CD14-positive monocyte (primary cell): Measurements from ENCODE around the gene SLC25A51. TPM values are rescaled to one million over a fixed set of nuclear protein-coding genes. Genes with fewer than 3 reads are reported as not detected.
A peak's percentile ranks its signal among the peaks of the same experiment; 100 is the strongest.

ENCODE experiments used
- DNase-seq, 3 donors: peaks; one replicate each; pipeline ENCODE4 v3.0.0-alpha.2; 2011 to 2022
- H2AFZ ChIP-seq: 2 replicates; pipeline ENCODE4 v1.6.0; 2012; ENCODE audit warnings: mild to moderate bottlenecking, low read depth, low read length, inconsistent platforms; ENCODE audit not compliant: insufficient read depth, poor library complexity, severe bottlenecking
- H3K27ac ChIP-seq, 2 donors: 1 replicate in 1 of 2; 2 replicates in 1 of 2; pipeline ENCODE4 v1.5.1; 2012 to 2013; ENCODE audit warnings: low read length in 2 of 2, control low read depth in 1 of 2, inconsistent platforms in 1 of 2, low read depth in 1 of 2, mild to moderate bottlenecking in 1 of 2
- H3K27me3 ChIP-seq, 2 donors: one replicate each; pipeline versions ENCODE4 v1.6.0 to v1.6.1; 2011 to 2013; ENCODE audit warnings: low read length in 2 of 2; ENCODE audit not compliant: control insufficient read depth in 2 of 2, insufficient read depth in 2 of 2
- H3K36me3 ChIP-seq, 2 donors: replicated peaks in 1 of 2; 1 replicate in 1 of 2; 2 replicates in 1 of 2; pipeline versions ENCODE4 v1.5.1 to v1.6.1; 2012 to 2013; ENCODE audit warnings: low read length in 2 of 2, control low read depth in 1 of 2, inconsistent platforms in 1 of 2, mild to moderate bottlenecking in 1 of 2; ENCODE audit not compliant: insufficient read depth in 2 of 2, control insufficient read depth in 1 of 2
- H3K4me1 ChIP-seq, 2 donors: 1 replicate in 1 of 2; 2 replicates in 1 of 2; pipeline versions ENCODE4 v1.5.1 to v1.6.1; 2012 to 2013; ENCODE audit warnings: low read length in 2 of 2, control low read depth in 1 of 2, inconsistent platforms in 1 of 2, mild to moderate bottlenecking in 1 of 2, moderate library complexity in 1 of 2; ENCODE audit not compliant: insufficient read depth in 2 of 2, control insufficient read depth in 1 of 2
- H3K4me2 ChIP-seq: replicated peaks from 2 replicates; pipeline ENCODE3; 2012; ENCODE audit warnings: low read length, moderate library complexity, mild to moderate bottlenecking; ENCODE audit not compliant: poor library complexity, severe bottlenecking; ENCODE audit errors: extremely low read depth
- H3K4me3 ChIP-seq, 3 experiments: fragments of 200-600 bp in 1 of 3; sonication (generic) in 1 of 3; replicated peaks in 1 of 3; 1 replicate in 2 of 3; 2 replicates in 1 of 3; pipeline ENCODE4 v1.5.1; 2011 to 2013; ENCODE audit warnings: low read length in 3 of 3, mild to moderate bottlenecking in 3 of 3, control low read depth in 2 of 3, low read depth in 2 of 3, inconsistent platforms in 1 of 3, moderate library complexity in 1 of 3
- H3K79me2 ChIP-seq: 2 replicates; pipeline ENCODE4 v1.6.0; 2012; ENCODE audit warnings: mild to moderate bottlenecking, control low read depth, inconsistent platforms, low read length, moderate library complexity; ENCODE audit not compliant: insufficient read depth
- H3K9ac ChIP-seq: 2 replicates; pipeline ENCODE4 v1.6.0; 2017; ENCODE audit warnings: low read length, mild to moderate bottlenecking; ENCODE audit not compliant: insufficient read depth, poor library complexity, severe bottlenecking
- H3K9me3 ChIP-seq, 2 donors: replicated peaks in 1 of 2; 1 replicate in 1 of 2; 2 replicates in 1 of 2; pipeline versions ENCODE4 v1.5.1 to v1.6.1; 2012 to 2013; ENCODE audit warnings: low read length in 2 of 2, control low read depth in 1 of 2; ENCODE audit not compliant: control insufficient read depth in 1 of 2, insufficient read depth in 1 of 2
- H4K20me1 ChIP-seq: 2 replicates; pipeline ENCODE4 v1.6.0; 2012; ENCODE audit warnings: mild to moderate bottlenecking, low read length, control low read depth, moderate library complexity; ENCODE audit not compliant: insufficient read depth
- H3K27ac Mint-ChIP-seq, 7 donors: one replicate each; pipeline ENCODE4 v1.8.0; 2020; ENCODE audit warnings: mild to moderate bottlenecking in 7 of 7, mixed read lengths in 7 of 7, moderate library complexity in 6 of 7, inconsistent platforms in 2 of 7
- H3K27me3 Mint-ChIP-seq, 3 donors: one replicate each; pipeline ENCODE4 v1.8.0; 2021 to 2022; ENCODE audit warnings: low read depth in 3 of 3, mild to moderate bottlenecking in 3 of 3, mixed read lengths in 3 of 3, moderate library complexity in 3 of 3, inconsistent platforms in 1 of 3
- H3K36me3 Mint-ChIP-seq, 2 donors: one replicate each; pipeline ENCODE4 v1.8.0; 2020; ENCODE audit warnings: mixed read lengths in 2 of 2, inconsistent platforms in 1 of 2, mild to moderate bottlenecking in 1 of 2
- H3K4me1 Mint-ChIP-seq: one replicate; pipeline ENCODE4 v1.8.0; 2020; ENCODE audit warnings: mild to moderate bottlenecking, mixed read lengths
- H3K4me3 Mint-ChIP-seq, 2 donors: one replicate each; pipeline ENCODE4 v1.8.0; 2020; ENCODE audit warnings: mild to moderate bottlenecking in 2 of 2, mixed read lengths in 2 of 2, moderate library complexity in 1 of 2
- H3K9me3 Mint-ChIP-seq, 7 donors: one replicate each; pipeline ENCODE4 v1.8.0; 2020 to 2022; ENCODE audit warnings: mixed read lengths in 7 of 7, mild to moderate bottlenecking in 6 of 7, moderate library complexity in 6 of 7, inconsistent platforms in 2 of 7
- CTCF ChIP-seq: fragments of 200-600 bp; IDR thresholded peaks from one replicate; pipeline ENCODE4 v1.8.0; 2022; ENCODE audit warnings: antibody characterized with exemption, mild to moderate bottlenecking
- WGBS: methylation state at CpG from one replicate; pipeline ENCODE4 v1.1.5; 2013; ENCODE audit warnings: missing lambda C conversion rate; ENCODE audit not compliant: insufficient coverage; 5-methylcytosine and 5-hydroxymethylcytosine counted together
- intact Hi-C, 2 donors: fragments of 100-400 bp; cut with micrococcal nuclease; formaldehyde crosslinking; loops; one replicate each; pipeline versions ENCODE4 v1.15.0 to v1.15.1; 2023
- polyA minus RNA-seq: library from RNA; depleted of rRNA, polyadenylated mRNA; stranded (reverse); fragments of >200 nt; gene quantifications from 2 replicates; pipeline ENCODE4 v1.2.3, GENCODE V29; 2012
- polyA plus RNA-seq, 3 donors: library from polyadenylated mRNA; depleted of rRNA in 1 of 3; unstranded in 2 of 3; stranded (reverse) in 1 of 3; fragments of 300-500 nt in 2 of 3; fragments of >200 nt in 1 of 3; fragmentation: Illumina TruSeq in 2 of 3; gene quantifications; 1 replicate in 2 of 3; 2 replicates in 1 of 3; pipeline ENCODE4 v1.2.3, GENCODE V29; 2012 to 2021
- total RNA-seq, 12 experiments: library from RNA in 1 of 12; stranded (reverse) in 1 of 12; fragments of 120-200 nt in 1 of 12; gene quantifications; one replicate each; pipeline ENCODE4 v1.2.4 and lab custom pipeline; 2013 to 2026; ENCODE audit warnings: mixed read lengths in 6 of 12, inconsistent platforms in 1 of 12

The SLC25A51 gene
- total RNA-seq (2013), result 16.8 TPM
- polyA plus RNA-seq (10 to 100 TPM in 1 of 3 donors, 1 to 10 TPM in 2; 5.9 to 12.4 (median 8.9) TPM), polyA minus RNA-seq (12.3 and 14.4 TPM in 2 replicates), total RNA-seq (lab: John Stamatoyannopoulos, UW) (6.7 to 26.9 (median 18.5) reads per million in 11 experiments)

GRCh38 chr9:37903647-37904444 lies at the start of gene SLC25A51:
SLC25A51 (minus strand) TSS chr9:37904127; CDS start chr9:37888550, 15,577 bp downstream.
- under 1% methylated on average over 84 of the region's 84 CpGs for WGBS
- H3K36me3 ChIP-seq, result peaks cover 11 to 18% of the 10 kb centered on the region in 2 donors
- peak within 1 kb of the TSS; percentile 64 to 91 for H3K27ac ChIP-seq
- H3K4me1 ChIP-seq, result peaks cover 26 to 39% of the 10 kb centered on the region in 2 donors
- DNase-seq, result peak; percentile 86 to 93 (median 88)
- H3K27me3 ChIP-seq, result no peaks in the 10 kb centered on the region
- H3K9me3 ChIP-seq, result no peaks in the 10 kb centered on the region
- peaks cover 0 to 2% (median 2%) of the 10 kb centered on the region in 3 donors for H3K27me3 Mint-ChIP-seq
- H3K4me1 Mint-ChIP-seq, result peaks cover 33% of the 10 kb centered on the region
- peak within 1 kb of the TSS; percentile 94 for H2AFZ ChIP-seq
- H3K36me3 Mint-ChIP-seq, result peaks cover 10 to 14% of the 10 kb centered on the region in 2 donors
- peak within 1 kb of the TSS; percentile 83 to 90 for H3K4me3 Mint-ChIP-seq
- peak within 1 kb of the TSS; percentile 84 for H3K9ac ChIP-seq
- peaks cover 7% of the 10 kb centered on the region for H4K20me1 ChIP-seq
- intact Hi-C loops, result loop anchor here (5.0 to 10.0 kb wide), 5 partner anchors 88 to 419 kb away; partner anchors contain the start of genes DCAF10 (in 1 of the 2), EXOSC3 (in 1 of the 2), POLR1E (in 1 of the 2) and TOMM5 (in 1 of the 2)
- peak within 1 kb of the TSS; percentile 84 to 94 (median 91) for H3K27ac Mint-ChIP-seq
- peak within 1 kb of the TSS; percentile 86 for H3K4me2 ChIP-seq
- peak; percentile 92 for TF ChIP-seq CTCF
- peaks cover 39% of the 10 kb centered on the region for H3K79me2 ChIP-seq
- H3K9me3 Mint-ChIP-seq, result no peaks in the 10 kb centered on the region
- peak within 1 kb of the TSS; percentile 50 to 93 (median 84) for H3K4me3 ChIP-seq

GRCh38 chr9:37953206-37953774 lies 49.4 kb upstream of the SLC25A51 start:
- Histone ChIP-seq H3K27ac (no peak overlapping the region), H2AFZ (no peak overlapping the region), H3K4me2 (no peak overlapping the region), H3K27me3 (no peaks in the 10 kb centered on the region), H3K36me3 (peaks cover 0 to 6% of the 10 kb centered on the region in 2 donors), H3K79me2 (no peaks in the 10 kb centered on the region), H3K9ac (no peak overlapping the region), H3K4me3 (no peak overlapping the region), H3K9me3 (no peaks in the 10 kb centered on the region), H4K20me1 (no peaks in the 10 kb centered on the region), H3K4me1 (no peaks in the 10 kb centered on the region)
- WGBS, result 83% methylated on average over 2 of the region's 5 CpGs
- Mint-ChIP-seq H3K4me3 (no peak overlapping the region), H3K9me3 (no peaks in the 10 kb centered on the region), H3K4me1 (no peaks in the 10 kb centered on the region), H3K27me3 (peaks cover 0 to 5% (median 0%) of the 10 kb centered on the region in 3 donors), H3K27ac (peak overlapping the region in 1 of 7 donors; percentile 45), H3K36me3 (peaks cover 16 to 23% of the 10 kb centered on the region in 2 donors)
- TF ChIP-seq CTCF, result no peak
- intact Hi-C loops, result no loop called here
- DNase-seq, result no peak
